ENCODE measurements around the gene MCF2.
"Not testable (repeated sequence)": the region's sequence is repeated elsewhere in the genome, so short reads cannot be mapped to it uniquely, and the experiment has no call there.

MCF2 gene, protein sequence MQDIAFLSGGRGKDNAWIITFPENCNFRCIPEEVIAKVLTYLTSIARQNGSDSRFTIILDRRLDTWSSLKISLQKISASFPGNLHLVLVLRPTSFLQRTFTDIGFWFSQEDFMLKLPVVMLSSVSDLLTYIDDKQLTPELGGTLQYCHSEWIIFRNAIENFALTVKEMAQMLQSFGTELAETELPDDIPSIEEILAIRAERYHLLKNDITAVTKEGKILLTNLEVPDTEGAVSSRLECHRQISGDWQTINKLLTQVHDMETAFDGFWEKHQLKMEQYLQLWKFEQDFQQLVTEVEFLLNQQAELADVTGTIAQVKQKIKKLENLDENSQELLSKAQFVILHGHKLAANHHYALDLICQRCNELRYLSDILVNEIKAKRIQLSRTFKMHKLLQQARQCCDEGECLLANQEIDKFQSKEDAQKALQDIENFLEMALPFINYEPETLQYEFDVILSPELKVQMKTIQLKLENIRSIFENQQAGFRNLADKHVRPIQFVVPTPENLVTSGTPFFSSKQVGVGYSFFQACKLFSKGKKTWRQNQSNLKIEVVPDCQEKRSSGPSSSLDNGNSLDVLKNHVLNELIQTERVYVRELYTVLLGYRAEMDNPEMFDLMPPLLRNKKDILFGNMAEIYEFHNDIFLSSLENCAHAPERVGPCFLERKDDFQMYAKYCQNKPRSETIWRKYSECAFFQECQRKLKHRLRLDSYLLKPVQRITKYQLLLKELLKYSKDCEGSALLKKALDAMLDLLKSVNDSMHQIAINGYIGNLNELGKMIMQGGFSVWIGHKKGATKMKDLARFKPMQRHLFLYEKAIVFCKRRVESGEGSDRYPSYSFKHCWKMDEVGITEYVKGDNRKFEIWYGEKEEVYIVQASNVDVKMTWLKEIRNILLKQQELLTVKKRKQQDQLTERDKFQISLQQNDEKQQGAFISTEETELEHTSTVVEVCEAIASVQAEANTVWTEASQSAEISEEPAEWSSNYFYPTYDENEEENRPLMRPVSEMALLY

GRCh38 chrX:139708067-139708466 is at the start of gene MCF2:
Gene MCF2, minus strand, starts transcription at chrX:139708167. Its CDS starts 56,423 bp downstream, at chrX:139651744.
- DNase-seq (ENCODE audit: low read depth): no peak

- DNase-seq (ENCODE audit: low read depth): no peak
These were observed 43.1 kb upstream of the MCF2 start for GRCh38 chrX:139751053-139751452.

DNA sequence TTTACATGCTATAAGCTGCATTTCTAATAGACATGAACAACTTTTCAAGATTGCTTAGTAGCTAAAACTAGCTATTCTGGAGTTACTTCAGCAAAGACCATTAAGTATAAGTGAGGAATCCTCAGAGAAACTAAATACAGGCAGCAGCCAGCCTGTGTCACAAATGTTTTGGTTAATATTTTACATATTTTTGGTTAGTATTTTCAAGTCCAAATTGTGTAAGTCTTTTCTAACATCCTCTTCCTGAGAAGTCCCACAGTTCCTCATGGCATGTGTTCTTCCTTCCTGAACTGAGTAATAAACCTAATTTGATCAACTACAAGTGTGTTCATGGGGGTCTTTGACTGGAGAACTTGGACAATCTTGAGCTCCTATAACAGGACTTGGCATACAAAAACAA is 42.4 kb upstream of the MCF2 start:
- DNase-seq (ENCODE audit: low read depth): no peak

DNA sequence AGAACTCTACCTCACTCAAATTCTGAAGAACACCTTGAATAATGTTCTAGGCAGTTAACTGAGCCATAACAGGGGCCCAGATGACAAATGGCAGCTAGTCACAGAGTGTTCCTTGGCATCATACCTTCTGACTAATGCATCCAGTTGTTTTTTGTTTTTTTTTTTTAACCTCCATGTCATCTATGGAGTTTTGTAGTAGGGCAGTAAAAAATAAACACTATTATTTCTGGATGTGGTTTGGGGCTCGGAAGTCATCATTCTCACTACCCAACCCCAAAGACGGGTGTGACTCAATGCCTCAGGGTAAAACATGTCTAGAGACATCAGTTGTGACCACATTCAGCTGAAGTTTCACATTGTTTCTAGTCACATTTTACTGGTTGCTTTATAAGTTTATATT is 31.2 kb upstream of the MCF2 start:
- peak; percentile 1 for DNase-seq (ENCODE audit: low read depth)

GRCh38 chrX:139738581-139738980 is 30.6 kb upstream of the MCF2 start:
- DNase-seq (ENCODE audit: low read depth): no peak

- DNase-seq (ENCODE audit: low read depth): no peak
These were observed 28.2 kb upstream of the MCF2 start for GRCh38 chrX:139736151-139736550.

DNA sequence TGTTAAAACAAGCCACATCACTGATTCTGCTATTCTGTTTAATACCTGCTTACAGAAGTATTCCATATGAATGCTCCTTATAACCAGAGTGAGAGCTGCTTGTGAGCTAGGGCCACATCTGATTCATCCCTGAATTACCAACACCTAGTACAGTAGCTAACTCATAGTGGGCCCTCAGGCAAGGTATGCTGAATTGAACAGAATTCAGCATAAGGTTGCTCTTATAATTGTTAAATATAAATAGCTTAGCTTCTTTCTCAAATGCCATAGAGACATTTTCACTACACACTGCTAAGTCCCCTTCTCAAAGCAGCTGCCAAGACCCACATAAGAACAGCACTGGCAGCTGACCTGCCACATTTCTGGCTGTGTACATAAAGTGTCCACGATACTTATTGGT is 27.0 kb upstream of the MCF2 start:
- no peak for DNase-seq (ENCODE audit: low read depth)

DNA sequence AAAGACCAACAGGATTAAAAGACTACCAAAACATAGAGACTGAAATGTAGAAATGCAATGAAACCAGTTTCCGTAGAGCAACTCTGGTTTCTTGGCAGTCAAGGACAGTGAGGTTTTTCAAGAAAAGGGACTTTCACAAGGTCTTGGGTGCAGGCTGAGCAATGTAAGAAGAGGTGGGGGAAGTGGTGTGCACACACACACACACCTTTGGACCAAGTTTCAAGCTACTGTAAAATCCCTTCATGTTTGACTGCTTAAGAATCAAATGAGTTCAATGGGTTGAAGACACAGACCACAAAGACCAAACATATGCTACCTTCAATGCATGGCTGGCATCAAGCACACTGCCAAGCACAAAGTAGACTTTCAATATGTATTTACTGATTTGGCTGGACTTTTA is 17.8 kb upstream of the MCF2 start:
- no peak for DNase-seq (ENCODE audit: low read depth)

- DNase-seq (ENCODE audit: low read depth): no peak
These were observed 16.7 kb upstream of the MCF2 start for GRCh38 chrX:139724626-139725025.

DNA sequence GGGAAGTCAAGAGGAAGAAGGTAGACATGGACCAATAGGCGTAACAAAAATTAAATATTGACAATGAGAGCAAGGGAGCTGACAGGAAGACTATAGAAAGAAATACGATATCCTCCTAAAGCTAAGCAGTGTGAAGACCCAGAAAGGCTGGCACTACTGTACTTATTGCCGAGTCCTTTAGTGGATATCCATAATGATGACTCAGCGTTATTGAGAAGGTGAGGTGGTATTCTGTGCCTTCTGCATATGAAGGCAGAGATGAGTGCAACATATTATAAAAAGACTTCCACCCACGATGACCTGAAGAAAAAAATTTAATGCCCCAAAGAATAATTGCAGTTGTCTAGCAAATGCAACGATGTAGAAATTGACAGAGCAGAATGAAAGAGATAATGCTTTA is 13.0 kb upstream of the MCF2 start:
- DNase-seq (ENCODE audit: low read depth): no peak

- no peak for DNase-seq (ENCODE audit: low read depth)
These were observed 12.2 kb upstream of the MCF2 start for GRCh38 chrX:139720136-139720535.

DNA sequence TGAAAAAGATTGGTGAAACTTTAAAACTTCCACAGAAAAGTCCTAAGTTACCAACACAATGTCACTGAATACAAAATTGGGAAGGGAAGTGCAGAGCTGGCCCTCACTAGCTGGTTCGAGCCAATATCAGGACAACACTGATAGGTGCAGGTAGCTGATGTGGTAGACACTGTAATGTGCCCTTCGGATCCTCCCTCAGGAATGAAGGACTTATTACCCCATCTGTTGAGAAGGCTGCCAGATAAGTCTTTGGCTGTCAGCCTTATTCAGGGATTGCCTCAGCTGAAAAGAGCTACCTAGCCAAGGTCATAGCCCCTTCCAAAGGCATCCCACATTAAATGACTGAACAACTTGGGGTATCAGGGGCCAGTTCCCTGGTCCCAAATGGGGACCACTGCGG is 5.3 kb downstream of the MCF2 start:
- DNase-seq (ENCODE audit: low read depth): no peak

- DNase-seq (ENCODE audit: low read depth): no peak
These were observed 15.1 kb downstream of the MCF2 start for GRCh38 chrX:139692908-139693307.

DNA sequence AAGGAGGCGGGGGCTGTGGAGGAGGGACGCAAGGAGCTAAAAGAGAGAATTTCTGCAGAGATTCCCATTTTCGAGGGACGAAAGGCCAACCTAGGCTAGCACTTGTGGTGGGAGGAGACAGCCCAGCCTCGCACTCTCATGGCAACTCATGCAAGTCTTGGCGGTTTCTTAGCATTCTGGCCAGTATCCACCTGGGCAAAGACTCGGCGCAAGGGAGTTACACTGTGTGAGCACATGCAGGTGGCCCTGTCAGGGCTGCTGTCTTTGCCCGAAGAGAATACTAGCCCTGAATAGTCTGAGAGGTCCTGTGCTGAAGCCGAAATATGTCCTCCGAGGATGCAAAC is 15.5 kb downstream of the MCF2 start:
- DNase-seq (ENCODE audit: low read depth): no peak

DNA sequence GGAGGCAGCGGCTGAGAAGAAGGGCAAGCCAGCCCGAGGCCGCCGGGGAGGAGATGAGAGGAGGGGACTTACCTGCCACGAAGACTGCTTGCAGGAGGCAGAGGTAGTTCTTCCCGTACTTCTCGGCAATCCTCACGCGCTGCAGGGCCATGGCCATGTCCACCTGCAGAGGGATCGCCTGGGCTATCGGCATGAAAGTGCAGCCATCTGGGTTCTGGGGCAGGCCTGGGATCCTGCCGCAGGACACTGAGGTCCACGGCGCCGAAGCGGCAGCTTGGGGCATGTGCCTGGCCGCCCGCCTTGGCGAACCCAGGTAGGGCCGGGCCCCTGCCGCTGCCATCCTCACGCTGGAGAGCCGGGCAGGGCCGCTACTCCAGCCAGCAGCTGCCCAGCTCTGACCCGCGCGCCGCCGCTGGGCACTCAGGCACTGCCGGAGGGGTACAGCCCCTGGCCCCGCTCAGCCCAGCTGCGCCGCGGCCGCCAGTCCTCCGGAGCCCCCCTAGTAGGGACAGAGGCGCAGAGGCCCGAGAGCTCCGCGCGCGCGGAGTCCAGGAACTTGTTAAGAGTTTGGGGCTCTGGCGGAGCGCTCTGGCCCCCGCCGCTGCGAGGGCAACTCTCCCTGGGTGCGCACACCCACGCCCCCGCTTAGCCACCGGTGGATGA is 16.0 kb downstream of the MCF2 start:
- DNase-seq (ENCODE audit: low read depth): no peak

DNA sequence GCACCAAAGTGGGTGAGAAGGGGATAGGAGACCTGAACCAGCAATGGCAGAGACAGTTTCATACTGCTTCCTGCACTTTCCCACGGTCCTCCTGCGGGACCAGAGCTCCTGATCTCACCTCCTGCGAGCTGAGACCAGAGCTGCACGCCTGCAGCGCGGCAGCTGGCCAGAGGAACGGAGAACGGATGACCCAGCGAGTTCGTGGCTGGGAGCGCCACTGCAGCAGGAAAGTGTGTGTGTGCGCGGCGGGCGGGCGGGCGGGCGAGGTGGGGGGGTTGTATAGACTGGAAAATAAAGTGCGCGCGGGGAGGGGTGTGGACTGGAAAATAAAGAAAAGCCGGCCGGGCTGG is 16.5 kb downstream of the MCF2 start:
- no peak for DNase-seq (ENCODE audit: low read depth)

DNA sequence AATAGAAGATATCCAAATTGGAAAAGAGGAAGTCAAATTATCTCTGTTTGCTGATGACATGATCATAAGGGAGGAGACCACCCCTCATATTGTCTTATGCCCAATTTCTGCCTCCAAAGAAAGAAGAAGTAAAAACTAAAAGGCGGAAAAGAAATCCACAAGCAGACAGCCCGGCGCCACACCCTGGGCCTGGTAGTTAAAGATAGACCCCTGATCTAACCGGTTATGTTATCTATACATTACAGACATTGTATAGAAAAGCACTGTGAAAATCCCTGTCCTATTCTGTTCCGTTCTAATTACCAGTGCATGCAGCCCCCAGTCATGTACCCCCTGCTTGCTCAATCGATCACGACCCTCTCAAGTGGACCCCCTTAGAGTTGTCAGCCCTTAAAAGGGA is 22.8 kb downstream of the MCF2 start:
- not testable (repeated sequence) for DNase-seq (ENCODE audit: low read depth)

GRCh38 chrX:139680356-139680755 is 27.6 kb downstream of the MCF2 start:
- no peak for DNase-seq (ENCODE audit: low read depth)

DNA sequence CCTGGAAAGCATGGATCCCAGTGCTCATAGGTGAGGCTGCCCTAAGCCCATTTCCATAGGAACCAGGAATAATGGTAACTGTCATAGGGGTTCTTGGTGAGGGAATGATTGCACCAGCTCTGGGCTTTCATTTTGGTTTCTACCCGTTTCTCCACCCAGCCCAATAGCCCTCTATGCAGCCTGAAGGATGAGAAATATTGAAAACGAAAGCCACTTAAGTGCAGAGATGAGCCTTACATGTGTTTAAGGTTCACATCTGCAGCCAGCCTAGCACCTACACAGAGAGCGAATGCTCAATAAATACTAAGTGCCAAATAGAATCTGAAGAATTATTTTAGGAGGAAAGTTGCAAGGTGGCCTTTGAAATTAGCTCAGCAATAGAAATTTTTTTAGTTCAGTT is 60.4 kb downstream of the MCF2 start:
- DNase-seq (ENCODE audit: low read depth): no peak

GRCh38 chrX:139642241-139642927 is 65.6 kb downstream of the MCF2 start:
- no peak for DNase-seq (ENCODE audit: low read depth)

- no peak for DNase-seq (ENCODE audit: low read depth)
These were observed 67.7 kb downstream of the MCF2 start for GRCh38 chrX:139640259-139640658.

GRCh38 chrX:139639253-139639652 is 68.7 kb downstream of the MCF2 start:
- DNase-seq (ENCODE audit: low read depth): no peak

Data from activated T-cell treated with anti-CD3 and anti-CD28 coated beads for 24 hours (primary cell).